Measurements from ENCODE around the gene RGR. TPM values are rescaled to one million over a fixed set of nuclear protein-coding genes. Genes with fewer than 3 reads are reported as not detected.

The RGR gene
- total and polyA plus RNA-seq, 2 experiments from 2014 or later, result not detected

DNA sequence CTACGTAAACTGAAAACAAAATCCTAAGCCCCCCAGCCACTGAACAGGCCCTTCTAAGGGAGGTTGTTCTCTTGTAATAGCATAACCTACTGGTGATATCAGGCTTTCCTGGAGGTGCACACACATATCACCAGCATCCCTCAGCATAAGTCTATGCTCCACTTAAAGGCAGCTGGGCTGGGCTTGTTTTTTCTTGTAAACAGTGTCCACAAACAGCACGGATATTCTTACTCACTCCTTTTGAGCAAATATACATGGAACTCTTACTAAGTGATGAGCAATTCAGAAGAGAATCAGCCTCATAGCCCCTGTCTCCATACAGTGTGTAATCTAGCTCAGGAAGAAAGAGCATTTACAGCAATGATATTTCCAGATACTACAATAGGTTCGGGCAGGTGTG, 5.9 kb upstream of the RGR start (continued):
- TF ChIP-seq, protein P1, sequence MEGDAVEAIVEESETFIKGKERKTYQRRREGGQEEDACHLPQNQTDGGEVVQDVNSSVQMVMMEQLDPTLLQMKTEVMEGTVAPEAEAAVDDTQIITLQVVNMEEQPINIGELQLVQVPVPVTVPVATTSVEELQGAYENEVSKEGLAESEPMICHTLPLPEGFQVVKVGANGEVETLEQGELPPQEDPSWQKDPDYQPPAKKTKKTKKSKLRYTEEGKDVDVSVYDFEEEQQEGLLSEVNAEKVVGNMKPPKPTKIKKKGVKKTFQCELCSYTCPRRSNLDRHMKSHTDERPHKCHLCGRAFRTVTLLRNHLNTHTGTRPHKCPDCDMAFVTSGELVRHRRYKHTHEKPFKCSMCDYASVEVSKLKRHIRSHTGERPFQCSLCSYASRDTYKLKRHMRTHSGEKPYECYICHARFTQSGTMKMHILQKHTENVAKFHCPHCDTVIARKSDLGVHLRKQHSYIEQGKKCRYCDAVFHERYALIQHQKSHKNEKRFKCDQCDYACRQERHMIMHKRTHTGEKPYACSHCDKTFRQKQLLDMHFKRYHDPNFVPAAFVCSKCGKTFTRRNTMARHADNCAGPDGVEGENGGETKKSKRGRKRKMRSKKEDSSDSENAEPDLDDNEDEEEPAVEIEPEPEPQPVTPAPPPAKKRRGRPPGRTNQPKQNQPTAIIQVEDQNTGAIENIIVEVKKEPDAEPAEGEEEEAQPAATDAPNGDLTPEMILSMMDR (conservative IDR thresholded peaks at IDR 0.05; ENCODE audit: low read depth in 2 of 2), result no peak
- TF ChIP-seq ZNF331 (CRISPR knock-in tag; IDR thresholded peaks at IDR 0.05; ENCODE audit: low read depth), result no peak

DNA sequence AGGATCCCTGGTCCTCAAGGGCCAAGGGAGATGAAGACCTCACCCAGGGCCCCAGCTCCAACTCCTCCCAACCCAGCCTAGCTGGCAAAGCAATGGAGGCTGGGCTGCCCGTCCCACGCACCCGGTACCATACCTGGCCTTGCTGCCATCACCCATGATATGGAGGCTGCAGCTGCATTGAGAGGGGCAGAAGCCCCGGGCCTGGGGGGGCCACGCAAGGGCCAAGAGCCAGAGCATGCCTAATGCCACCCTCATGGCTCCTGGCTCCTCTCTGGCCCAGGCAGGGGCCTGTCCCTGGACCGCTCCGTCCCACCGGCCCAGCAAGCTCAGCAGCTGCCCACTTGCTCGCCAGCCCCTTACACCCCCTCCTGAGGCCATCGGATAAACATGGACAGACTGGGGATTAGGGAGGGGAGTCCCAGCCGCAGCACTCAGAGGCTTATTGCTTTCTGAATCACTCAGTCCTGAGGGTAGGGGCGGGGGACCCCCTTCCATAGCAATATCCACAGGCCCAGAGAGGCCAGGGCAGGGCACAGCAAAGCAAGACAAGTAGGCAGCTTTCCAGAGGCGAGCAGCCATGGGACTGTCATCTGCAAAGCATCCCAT, 3.6 kb upstream of the RGR start, which contains the start of gene LRIT1:
TSS of gene LRIT1 (minus strand) at position 362 of the 606 bp plus-strand sequence. CDS start at position 255, 107 bp downstream.
- Mint-ChIP-seq H3K9me3 (no peaks in the 10 kb centered on the region), H3K4me1 (peaks cover 3% of the 10 kb centered on the region; the same call in 1 of the 3 replicates), H3K36me3 (ENCODE audit: low read depth) (no peaks in the 10 kb centered on the region), H3K4me3 (no peak within 1 kb of the TSS), H3K27me3 (ENCODE audit: insufficient read depth, low read depth, poor library complexity) (peaks cover 10% of the 10 kb centered on the region), H3K27ac (no peak within 1 kb of the TSS)
- H3K36me3 ChIP-seq (ENCODE audit: insufficient read depth), result no peaks in the 10 kb centered on the region
- H3K27ac ChIP-seq (ENCODE audit: low read depth), result no peak within 1 kb of the TSS
- H3K27me3 ChIP-seq (ENCODE audit: insufficient read depth), result peaks cover 12% of the 10 kb centered on the region; the same call in 1 of the 2 replicates
- no peaks in the 10 kb centered on the region for H4K20me1 ChIP-seq (replicated peaks; ENCODE audit: insufficient read depth)
- H3K4me2 ChIP-seq, result no peak within 1 kb of the TSS
- H2AFZ ChIP-seq, result no peak within 1 kb of the TSS
- no peaks in the 10 kb centered on the region for H3K79me2 ChIP-seq (replicated peaks; ENCODE audit: insufficient read depth)
- TF ChIP-seq CREB1 (CRISPR knock-in tag; IDR thresholded peaks at IDR 0.05; ENCODE audit: low read depth), result no peak
- TF ChIP-seq, protein P2, sequence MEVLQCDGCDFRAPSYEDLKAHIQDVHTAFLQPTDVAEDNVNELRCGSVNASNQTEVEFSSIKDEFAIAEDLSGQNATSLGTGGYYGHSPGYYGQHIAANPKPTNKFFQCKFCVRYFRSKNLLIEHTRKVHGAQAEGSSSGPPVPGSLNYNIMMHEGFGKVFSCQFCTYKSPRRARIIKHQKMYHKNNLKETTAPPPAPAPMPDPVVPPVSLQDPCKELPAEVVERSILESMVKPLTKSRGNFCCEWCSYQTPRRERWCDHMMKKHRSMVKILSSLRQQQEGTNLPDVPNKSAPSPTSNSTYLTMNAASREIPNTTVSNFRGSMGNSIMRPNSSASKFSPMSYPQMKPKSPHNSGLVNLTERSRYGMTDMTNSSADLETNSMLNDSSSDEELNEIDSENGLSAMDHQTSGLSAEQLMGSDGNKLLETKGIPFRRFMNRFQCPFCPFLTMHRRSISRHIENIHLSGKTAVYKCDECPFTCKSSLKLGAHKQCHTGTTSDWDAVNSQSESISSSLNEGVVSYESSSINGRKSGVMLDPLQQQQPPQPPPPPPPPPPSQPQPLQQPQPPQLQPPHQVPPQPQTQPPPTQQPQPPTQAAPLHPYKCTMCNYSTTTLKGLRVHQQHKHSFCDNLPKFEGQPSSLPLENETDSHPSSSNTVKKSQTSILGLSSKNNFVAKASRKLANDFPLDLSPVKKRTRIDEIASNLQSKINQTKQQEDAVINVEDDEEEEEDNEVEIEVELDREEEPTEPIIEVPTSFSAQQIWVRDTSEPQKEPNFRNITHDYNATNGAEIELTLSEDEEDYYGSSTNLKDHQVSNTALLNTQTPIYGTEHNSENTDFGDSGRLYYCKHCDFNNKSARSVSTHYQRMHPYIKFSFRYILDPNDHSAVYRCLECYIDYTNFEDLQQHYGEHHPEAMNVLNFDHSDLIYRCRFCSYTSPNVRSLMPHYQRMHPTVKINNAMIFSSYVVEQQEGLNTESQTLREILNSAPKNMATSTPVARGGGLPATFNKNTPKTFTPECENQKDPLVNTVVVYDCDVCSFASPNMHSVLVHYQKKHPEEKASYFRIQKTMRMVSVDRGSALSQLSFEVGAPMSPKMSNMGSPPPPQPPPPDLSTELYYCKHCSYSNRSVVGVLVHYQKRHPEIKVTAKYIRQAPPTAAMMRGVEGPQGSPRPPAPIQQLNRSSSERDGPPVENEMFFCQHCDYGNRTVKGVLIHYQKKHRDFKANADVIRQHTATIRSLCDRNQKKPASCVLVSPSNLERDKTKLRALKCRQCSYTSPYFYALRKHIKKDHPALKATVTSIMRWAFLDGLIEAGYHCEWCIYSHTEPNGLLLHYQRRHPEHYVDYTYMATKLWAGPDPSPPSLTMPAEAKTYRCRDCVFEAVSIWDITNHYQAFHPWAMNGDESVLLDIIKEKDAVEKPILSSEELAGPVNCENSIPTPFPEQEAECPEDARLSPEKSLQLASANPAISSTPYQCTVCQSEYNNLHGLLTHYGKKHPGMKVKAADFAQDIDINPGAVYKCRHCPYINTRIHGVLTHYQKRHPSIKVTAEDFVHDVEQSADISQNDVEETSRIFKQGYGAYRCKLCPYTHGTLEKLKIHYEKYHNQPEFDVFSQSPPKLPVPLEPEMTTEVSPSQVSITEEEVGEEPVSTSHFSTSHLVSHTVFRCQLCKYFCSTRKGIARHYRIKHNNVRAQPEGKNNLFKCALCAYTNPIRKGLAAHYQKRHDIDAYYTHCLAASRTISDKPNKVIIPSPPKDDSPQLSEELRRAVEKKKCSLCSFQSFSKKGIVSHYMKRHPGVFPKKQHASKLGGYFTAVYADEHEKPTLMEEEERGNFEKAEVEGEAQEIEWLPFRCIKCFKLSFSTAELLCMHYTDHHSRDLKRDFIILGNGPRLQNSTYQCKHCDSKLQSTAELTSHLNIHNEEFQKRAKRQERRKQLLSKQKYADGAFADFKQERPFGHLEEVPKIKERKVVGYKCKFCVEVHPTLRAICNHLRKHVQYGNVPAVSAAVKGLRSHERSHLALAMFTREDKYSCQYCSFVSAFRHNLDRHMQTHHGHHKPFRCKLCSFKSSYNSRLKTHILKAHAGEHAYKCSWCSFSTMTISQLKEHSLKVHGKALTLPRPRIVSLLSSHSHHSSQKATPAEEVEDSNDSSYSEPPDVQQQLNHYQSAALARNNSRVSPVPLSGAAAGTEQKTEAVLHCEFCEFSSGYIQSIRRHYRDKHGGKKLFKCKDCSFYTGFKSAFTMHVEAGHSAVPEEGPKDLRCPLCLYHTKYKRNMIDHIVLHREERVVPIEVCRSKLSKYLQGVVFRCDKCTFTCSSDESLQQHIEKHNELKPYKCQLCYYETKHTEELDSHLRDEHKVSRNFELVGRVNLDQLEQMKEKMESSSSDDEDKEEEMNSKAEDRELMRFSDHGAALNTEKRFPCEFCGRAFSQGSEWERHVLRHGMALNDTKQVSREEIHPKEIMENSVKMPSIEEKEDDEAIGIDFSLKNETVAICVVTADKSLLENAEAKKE (CRISPR knock-in tag; IDR thresholded peaks at IDR 0.05), result no peak
- H3F3A ChIP-seq (replicated peaks; ENCODE audit: low read depth), result no peaks in the 10 kb centered on the region
- H3K4me3 ChIP-seq, result no peak within 1 kb of the TSS
- H3K9me2 ChIP-seq (ENCODE audit: insufficient read depth), result peaks cover 4% of the 10 kb centered on the region; the same call in 1 of the 2 replicates
- H3K4me1 ChIP-seq (ENCODE audit: insufficient read depth), result no peaks in the 10 kb centered on the region; the same call in 1 of the 2 replicates
- ATAC-seq (no peak), DNase-seq (ENCODE audit: low spot score) (no peak)
